HG03139 (cell line): ENCODE results near the gene KRT38.
"Not testable (repeated sequence)": the region's sequence is repeated elsewhere in the genome, so short reads cannot be mapped to it uniquely, and the experiment has no call there.

Experiments used
- ATAC-seq: cut with Tn5 transposase; IDR thresholded peaks from one replicate; pipeline ENCODE4 v1.9.1; 2021; ENCODE audit not compliant: unreplicated experiment

Gene KRT38

DNA sequence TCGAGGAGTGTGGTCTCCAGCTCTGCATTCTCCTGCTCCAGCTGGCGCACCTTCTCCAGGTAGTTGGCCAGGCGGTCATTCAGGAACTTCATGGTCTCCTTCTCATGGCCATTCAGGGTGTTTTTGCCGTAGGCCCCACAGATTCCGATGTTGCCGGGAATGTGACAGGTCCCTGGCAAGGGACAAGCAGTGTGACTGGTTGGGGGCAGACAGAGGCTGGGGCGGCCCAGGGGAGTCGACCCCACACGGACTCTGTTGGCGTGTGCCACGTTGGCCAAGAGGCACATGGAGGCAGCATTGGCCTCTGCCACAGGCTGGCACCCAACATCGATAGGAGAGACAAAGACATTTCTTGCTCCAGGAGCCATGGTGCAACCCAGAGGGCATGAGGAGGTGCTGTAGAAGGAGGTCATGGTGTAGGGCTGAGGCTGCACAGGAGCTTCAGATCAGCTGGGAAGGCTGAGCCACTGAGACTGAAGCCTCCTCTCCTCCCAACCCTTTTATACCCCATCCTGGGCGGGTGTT is 16.6 kb downstream of the KRT38 start, which contains the start of gene KRT37:
TSS of gene KRT37 (minus strand) at position 475 of the 525 bp plus-strand sequence. CDS start at position 413, 62 bp downstream.
- no peak for ATAC-seq

DNA sequence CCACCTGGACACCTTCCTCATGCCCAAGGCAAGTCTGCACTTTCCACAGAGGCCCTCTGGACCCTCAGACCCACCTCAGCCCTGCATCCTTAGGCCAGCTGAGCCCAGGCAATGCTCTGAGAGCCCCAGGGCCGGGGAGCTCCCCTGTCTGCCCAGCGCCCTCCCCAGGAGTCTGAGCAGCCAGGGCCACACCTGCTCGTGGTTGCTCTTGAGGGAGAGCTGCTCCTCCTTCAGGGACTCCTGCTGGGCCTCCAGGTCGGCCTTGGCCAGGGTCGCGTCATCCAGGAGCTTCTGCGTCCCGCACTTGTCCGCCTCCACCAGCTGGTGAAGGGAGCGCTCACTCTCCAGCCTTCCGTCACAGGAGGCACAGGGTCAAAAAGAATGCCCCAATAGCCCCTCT is 18.2 kb downstream of the KRT38 start:
- not testable (repeated sequence) for ATAC-seq

GRCh38 chr17:41421617-41422016 is 19.2 kb downstream of the KRT38 start:
- ATAC-seq: no peak

DNA sequence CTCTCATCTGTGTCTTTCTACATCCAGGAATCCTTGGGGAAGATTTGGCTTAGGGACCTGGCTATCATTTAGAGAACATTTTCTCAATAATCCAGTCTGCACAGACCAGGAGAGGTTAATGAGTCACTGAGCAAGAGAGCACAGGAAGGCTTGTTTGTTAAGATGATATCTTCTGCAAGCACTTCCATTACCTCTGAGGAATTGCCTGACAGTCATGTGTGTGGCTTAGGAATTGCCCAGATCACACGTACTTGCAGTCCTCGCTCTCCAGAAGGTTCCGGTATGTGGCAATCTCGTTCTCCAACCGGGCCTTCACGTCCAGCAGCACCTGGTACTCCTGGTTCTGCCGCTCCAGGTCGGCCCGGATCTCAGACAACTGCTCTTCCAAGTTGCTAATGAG is 19.7 kb downstream of the KRT38 start:
- ATAC-seq: no peak

GRCh38 chr17:41420134-41420533 is 20.6 kb downstream of the KRT38 start:
- no peak for ATAC-seq

GRCh38 chr17:41419716-41420115 is 21.1 kb downstream of the KRT38 start:
- no peak for ATAC-seq

GRCh38 chr17:41418116-41418860 is 22.5 kb downstream of the KRT38 start:
- ATAC-seq: no peak

DNA sequence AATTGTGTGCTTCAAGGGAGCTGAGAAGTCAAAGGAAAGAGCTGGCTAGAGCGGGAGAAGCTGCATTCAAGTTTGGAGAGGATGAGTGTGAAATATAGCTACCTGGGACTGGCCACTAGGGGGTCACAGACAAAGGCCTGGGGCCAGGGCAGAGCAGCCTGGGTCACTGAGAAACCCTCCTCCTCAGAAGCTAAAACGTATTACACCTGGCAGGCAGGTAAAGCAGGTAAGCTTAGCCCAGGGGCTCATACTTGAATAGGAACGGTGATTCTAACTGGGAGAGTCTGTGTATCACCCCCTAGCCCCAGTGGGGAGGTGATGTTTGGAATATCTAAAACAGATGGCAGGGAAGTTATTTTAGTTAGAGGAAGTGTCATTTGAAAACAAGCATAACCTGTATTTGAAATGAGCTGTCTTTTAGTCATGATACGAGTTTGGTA is 23.2 kb downstream of the KRT38 start:
- ATAC-seq: no peak

- no peak for ATAC-seq
These were observed 23.7 kb downstream of the KRT38 start for GRCh38 chr17:41417127-41417526.

GRCh38 chr17:41416479-41416878 is 24.3 kb downstream of the KRT38 start:
- ATAC-seq: no peak

DNA sequence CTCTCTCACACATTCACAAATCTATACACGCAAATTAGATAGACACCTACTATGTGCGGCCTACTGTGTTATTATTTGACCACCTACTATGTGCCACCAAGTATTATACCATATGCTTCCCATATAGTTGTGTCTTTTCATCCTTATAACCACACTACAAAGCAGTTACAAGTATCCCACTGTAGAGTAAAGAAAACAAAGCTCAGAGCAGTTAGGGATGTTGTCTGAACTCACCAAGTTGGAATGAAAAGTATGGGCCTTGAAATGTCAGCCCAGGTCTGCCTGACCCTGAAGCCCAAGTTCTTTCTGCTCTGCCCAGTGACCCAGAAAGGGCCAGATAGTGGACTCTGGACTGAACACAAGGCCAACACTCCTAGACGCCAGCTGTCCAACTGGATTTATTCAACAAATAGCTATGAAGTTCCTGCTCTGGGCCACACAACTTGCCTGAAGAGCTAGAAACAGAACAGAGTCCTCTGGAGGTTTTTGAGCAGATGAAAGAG is 24.9 kb downstream of the KRT38 start:
- ATAC-seq: no peak

DNA sequence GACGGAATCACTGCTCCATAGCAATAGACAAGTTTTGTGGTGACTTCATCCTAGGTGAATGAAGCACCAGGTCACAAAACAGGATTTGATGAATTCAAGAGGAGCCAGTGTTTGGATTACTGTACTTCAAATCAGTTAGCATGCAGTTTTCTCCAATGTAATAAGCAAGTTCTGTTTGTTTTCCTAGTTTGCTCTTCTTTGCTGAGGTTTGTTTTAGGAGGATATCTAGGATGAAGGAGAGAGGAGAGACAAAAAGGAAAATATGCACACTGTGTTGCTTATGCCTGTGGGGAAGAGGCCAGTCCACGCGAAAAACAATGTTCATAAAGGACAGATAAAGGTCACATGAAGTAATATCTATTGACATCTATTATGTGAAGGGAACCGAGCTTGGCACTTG is 25.4 kb downstream of the KRT38 start:
- no peak for ATAC-seq

GRCh38 chr17:41413982-41414381 is 26.8 kb downstream of the KRT38 start:
- no peak for ATAC-seq

DNA sequence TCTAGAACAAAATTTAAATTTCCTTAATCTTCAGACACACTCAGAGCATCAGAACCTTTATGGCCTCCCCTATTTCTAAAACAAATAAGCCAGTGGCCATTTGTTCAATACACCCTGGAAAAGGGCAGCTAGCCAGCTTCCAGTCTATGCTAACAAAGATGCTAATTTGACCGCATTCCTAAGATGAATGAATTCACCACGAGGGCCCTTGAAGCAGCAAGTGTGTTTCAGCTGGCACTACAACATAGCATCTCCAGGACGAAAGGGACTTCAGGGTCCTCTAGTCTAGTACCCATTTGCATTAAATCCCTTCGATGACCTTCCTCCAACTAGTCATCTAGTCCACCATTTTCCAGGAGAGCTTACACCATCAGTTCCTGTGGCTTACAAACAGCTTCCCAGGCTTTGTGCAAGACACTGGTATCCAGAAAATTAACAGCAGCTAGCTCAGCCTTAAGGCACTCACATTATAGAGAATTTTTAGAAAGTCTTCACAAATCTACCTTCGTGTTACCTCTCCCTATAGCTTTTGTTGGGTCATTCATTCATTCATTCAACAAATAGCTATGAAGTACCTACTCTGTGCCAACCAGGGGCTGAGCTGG is 27.3 kb downstream of the KRT38 start:
- ATAC-seq: no peak

GRCh38 chr17:41411072-41411840 is 29.5 kb downstream of the KRT38 start:
- no peak for ATAC-seq

GRCh38 chr17:41407226-41407625 is 33.6 kb downstream of the KRT38 start:
- no peak for ATAC-seq

- no peak for ATAC-seq
These were observed 34.6 kb downstream of the KRT38 start for GRCh38 chr17:41406205-41406604.

GRCh38 chr17:41404024-41404671 is 36.6 kb downstream of the KRT38 start:
- ATAC-seq: no peak

DNA sequence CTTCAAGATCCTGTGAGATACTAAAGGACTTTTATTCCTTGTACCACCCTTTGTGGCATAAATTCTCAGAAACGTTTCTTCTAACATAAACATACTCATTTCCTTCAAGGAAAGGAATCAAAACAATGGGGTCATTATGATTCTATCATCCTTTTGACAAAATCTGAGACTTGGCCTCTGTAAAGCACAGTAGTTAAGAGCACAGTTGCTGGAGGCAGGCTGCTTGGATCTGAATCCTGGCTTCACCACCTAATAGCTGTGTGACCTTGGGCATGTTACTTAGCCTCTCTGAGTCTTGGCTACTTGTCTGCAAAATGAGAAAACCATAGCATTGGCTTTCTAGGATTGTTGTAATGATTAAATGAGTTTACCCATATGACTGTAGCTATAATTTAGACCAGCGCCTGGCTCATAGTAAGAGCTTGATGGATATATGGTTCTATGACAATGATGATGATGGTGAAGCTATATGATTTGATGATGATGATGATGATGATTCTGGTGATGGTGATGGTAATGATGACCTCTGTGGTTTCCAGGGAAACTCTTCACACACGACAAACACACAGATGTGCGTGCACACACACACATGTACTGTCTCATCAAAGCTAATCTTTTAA is 37.3 kb downstream of the KRT38 start:
- no peak for ATAC-seq

DNA sequence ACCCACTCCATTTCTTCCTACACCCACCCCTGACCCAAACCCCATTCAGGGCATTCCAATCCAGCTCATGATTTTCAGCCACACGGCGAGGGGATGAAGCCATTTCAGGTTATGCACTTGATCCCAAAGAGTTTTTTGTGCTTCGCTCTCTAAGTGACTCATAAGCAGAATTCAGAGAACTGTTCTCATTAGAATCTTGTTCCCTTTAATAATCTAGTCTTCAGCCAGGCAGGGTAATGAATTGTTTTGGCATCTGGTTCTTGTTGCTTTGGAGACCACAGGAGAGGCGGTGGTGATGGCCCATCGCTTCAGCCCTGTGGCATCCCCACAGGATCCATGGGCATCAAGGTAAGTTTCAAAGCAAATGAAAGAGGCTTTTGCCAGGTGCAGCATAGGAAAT is 38.6 kb downstream of the KRT38 start:
- no peak for ATAC-seq
